ENCODE data around the gene TMEFF2.

TMEFF2 gene

GRCh38 chr2:192059266-192059665 is 135.5 kb downstream of the TMEFF2 start:
- DNase-seq: no peak

GRCh38 chr2:192053921-192054320 is 140.8 kb downstream of the TMEFF2 start:
- DNase-seq: no peak

DNA sequence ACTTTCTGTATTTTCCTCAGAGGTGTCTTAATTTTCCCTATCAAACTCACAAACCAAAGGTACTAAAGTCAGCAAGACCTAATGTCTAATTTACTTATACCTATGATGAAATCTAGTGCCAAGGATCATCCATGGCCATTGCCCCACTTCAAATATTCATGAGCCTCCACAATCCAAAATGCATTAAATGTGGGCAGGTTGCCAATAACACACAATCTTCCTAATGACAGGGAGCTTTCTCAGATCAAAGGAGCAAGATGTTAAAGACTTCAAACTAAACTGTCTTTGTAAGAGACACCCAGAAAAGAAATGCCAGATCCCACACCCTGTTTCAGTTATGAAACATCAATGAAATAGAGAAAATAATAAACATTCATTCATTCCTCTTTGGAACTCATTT is 143.2 kb downstream of the TMEFF2 start:
- no peak for DNase-seq

- no peak for DNase-seq
Observed at GRCh38 chr2:192049362-192049761, 145.4 kb downstream of the TMEFF2 start.

- no peak for DNase-seq
Observed at GRCh38 chr2:192047315-192048107, 147.2 kb downstream of the TMEFF2 start.

- DNase-seq: no peak
Observed at GRCh38 chr2:192044496-192044895, 150.2 kb downstream of the TMEFF2 start.

- no peak for DNase-seq
Observed at GRCh38 chr2:192043216-192043870, 151.4 kb downstream of the TMEFF2 start.

DNA sequence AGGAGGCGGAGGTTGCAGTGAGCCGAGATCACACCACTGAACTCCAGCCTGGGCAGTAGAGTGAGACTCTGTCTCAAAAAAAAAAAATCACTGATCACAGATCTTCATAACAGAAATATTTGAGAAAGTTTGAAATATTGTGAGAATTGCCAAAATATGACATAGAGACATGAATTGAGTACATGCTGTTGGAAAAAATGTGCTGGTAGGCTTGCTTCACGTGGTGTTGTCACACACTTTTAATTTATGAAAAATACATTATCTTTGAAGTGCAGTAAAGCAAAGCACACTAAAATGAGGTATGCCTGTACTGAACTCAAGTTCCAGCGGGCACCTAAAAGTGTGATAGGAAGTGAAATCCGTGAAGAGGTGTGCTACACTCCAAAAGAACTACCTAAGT is 152.6 kb downstream of the TMEFF2 start:
- no peak for DNase-seq

DNA sequence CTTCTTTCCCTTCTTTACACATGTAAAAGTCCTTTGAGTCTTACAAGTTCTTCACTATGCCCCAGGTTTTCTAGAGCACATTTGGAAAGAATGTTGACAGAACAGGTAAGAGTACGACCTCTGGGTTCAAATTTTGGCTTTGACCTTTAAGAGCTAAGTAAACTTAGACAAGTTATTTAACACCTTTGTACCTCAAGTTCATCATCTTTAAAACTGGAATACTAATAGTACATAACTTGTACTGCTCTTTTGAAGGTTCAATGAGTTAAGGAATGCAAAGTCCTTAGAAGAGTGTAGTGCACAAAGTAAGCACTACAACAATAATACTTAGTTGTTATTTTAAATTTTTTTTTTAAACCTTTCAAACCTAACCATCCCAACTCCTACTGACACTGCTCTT is 156.6 kb downstream of the TMEFF2 start:
- DNase-seq: no peak

DNA sequence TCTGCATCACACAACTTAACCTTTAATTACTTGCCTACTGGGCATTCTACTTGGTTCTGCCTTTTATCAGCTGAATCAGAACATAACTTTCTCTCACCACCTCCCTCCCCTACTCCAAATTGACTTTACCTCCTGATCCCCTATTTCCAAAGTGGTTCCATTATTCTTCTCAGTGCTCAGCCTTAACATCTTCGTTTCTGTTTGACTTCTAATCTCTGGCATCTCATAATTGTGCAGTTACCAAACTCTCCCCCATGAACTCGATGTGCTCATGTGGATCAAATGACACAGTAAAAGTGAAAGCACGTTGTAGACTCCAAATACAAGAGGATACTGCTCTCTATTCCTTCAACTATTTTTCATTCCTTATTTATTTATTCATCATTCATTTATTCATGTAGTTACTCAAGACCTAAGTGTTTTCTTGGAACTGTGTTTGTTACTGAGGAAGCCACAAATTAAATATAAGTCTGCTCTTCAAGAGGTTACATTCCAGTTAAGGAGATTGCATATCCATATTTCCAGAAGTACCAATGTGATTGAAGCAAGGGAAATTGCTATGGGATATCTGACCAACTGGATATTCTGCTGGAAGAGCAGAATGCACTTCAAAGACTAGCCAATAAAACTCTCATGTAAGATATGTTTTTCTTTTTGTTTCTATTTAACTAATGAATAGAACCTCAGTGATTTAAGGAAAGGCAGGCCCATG is 158.8 kb downstream of the TMEFF2 start:
- DNase-seq: no peak

DNA sequence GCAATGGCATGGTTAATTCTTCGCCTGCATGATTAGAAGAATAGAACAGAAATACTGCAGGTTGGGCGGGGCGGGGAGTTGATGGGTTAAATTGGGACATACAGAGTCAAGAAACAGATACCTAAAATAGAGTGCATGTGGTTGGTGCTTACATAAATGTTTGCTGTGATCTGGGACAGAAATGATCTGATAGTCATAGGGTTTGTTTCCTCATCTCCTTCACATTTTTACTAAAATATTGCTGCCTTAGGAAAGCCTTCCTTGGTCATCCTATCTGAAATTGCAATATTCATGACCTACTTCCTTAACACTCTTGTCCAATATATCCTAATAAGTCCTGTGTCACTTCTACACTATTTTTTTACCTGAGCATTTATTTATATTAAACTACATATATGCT is 163.9 kb downstream of the TMEFF2 start:
- no peak for DNase-seq

- no peak for DNase-seq
Observed at GRCh38 chr2:192030289-192030688, 164.4 kb downstream of the TMEFF2 start.

GRCh38 chr2:192029089-192029488 is 165.6 kb downstream of the TMEFF2 start:
- DNase-seq: no peak

GRCh38 chr2:192026825-192027120 is 168.0 kb downstream of the TMEFF2 start:
- no peak for DNase-seq

DNA sequence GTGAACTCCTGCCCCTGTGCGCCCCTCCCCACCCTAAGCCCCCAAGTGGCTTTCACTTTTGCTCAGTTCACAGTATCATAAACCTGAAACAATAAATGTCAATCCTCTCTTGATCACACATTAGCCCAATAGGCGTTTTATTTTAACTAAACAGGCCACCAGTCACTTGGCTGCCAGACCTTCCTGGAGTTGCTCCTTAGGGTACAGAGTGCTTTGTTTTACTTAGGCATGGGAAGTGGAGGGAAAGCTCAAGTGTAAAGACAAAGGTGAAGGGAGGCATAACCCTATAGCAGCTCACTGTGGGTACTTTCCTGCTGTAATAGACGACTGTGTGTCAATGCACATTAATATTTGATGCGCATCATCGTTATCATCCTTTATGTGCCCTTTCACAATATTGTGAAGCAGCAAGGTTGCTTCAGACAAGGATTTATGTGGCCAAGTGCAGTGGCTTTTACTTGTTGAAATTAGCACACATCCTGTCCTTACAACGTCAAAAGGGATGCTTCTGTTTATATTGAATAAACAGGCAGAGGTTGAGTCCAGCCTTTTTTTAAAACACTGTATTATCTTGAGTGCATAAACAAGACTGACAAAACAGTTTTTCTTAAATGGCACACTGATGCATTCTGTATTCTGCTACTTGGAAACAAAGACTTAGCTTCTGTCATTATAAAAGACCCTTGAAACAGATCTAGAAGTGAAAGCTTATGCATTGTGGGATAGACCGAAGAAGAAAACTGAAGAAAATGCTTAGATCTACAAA is 168.5 kb downstream of the TMEFF2 start:
- DNase-seq: no peak

- DNase-seq: no peak
Observed at GRCh38 chr2:192025637-192026036, 169.1 kb downstream of the TMEFF2 start.

- no peak for DNase-seq
Observed at GRCh38 chr2:192023006-192023405, 171.7 kb downstream of the TMEFF2 start.

DNA sequence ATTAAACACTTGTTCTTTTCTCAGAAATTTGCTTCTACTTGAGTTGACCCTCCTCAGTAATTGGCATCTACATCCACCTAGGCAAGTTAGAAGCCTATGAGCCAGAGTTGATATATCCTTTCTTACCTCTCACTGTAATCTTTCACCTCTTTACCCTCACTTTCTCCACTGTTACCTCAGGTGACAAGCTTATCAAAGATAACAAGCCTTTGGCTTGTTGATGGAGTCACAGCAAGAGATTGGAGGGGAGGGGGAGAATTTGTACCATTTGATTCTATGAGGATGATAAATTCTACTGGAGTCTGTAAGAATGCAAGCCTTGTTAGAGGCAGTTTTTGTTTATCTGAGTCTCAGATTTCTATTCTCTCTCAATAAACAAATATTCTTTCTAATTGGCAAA is 176.9 kb downstream of the TMEFF2 start:
- no peak for DNase-seq

DNA sequence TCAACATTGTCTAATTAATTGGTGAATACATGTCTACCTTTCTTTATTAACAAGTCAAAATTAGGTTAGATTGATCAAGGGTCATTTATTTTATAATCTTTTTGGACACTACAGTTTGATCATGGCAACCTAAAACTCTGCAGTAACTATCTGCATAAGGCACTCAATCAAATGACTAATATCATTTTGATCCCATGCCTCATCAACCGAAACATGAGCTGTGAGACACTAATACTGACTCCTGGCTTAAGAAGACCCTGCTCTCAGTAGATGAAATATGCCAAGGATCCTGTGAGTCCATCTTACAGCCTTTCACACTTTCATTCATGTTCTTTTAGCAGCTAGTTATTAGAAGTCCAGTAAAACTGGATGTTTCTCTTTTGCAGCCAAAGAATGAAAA is 178.5 kb downstream of the TMEFF2 start:
- DNase-seq: no peak

GRCh38 chr2:192013211-192013610 is 181.5 kb downstream of the TMEFF2 start:
- no peak for DNase-seq

- no peak for DNase-seq
Observed at GRCh38 chr2:192011196-192011595, 183.5 kb downstream of the TMEFF2 start.

- no peak for DNase-seq
Observed at GRCh38 chr2:192010073-192010472, 184.7 kb downstream of the TMEFF2 start.

DNA sequence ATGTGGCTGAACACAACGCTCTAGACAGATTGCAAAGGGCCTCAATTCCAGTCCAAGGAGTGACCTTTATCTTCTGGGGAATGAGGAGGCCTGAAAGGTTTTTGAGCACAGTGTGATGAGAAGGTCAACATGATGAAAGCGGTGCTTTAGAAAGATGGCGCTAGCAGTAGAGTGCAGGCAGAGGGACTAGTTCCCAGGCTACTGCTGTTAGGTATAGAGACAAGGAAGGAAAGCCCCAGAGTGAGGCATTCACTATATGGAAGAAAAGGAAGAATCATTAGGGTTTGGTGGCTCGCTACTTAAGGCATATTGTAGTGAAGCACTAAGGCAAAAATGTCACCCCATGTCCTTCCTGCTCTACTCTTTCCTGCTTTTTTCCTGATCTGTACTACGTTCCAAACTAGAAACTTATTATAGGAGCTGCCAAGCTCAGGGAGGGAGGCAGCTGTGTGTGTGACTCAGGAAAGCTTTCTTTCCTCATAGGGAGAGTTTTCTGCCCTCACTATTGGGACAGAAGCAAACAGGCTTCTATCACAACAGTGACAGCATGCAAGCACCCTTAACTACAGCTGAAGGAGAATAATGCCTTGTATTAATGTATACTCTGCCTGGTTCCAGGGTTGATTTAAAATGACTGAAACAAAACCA is 187.0 kb downstream of the TMEFF2 start:
- DNase-seq: no peak
